NCI-H146 treated with DMSO at 0.1 percent for 48 hours (cell line): ENCODE data around the gene ANKRD31.

Source experiments
- DNase-seq: peaks from one replicate; lab custom pipeline; 2025; ENCODE audit not compliant: unreplicated experiment; lab: John Stamatoyannopoulos, UW

Gene ANKRD31

DNA sequence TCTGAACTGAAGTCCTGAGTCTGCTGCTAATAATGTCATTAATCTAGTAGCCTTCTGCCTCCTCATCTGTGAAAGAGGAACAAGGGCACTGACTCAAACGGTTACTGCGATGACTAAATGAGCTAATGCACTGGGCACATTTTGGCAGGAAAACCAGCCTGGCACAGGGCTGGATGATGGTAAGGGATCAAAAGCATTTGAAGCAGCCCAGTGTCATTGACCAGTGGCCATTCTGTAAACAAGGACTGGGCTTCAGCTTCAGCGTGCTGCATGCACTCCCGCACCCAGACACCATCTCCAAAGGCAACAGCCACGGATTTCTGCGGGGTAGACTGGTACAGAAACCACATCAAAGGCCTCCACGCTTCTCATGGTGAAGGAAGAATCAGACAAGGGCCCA, 192.3 kb downstream of the ANKRD31 start:
- DNase-seq = no peak

- DNase-seq = no peak
These were observed 192.9 kb downstream of the ANKRD31 start for GRCh38 chr5:75043633-75044264.

DNA sequence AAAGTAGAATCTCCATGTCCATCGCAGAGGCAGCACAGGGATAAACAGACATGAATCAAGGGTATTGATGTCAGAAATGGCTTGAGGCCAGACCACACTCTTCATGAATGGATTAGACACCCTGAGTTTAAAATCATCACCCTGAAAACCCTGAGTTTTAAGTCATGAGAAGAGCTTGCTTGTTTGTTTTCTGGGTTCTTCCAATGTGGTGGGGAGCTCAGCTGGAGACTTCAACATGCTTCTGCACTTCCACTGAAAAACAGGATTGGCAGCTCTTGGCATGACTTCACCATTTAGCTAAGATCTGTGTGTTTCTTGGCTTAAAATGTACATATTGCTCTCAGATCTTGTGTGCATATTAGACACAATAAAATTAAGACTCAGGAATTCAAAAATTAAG, 194.2 kb downstream of the ANKRD31 start:
- no peak for DNase-seq

GRCh38 chr5:75040973-75041372, 195.7 kb downstream of the ANKRD31 start:
- DNase-seq = no peak

DNA sequence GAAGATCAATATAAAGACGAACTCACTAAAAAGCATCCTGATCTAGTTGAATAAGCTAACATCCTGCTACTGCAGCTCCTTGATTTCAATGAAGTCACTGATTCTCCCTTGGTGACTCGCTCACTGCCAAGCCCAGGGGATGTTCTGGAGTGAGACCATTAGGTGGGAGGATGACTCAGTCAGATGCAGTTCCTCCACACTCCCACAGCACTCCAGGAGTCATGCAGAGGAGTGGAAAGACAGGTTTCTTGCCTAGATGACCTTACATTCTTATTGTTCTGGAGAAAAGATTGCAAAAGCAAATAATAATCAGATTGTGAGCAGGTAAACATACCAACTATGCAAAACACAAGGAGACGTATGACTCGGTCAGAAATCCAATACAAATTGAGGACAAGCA, 199.6 kb downstream of the ANKRD31 start:
- no peak for DNase-seq

DNA sequence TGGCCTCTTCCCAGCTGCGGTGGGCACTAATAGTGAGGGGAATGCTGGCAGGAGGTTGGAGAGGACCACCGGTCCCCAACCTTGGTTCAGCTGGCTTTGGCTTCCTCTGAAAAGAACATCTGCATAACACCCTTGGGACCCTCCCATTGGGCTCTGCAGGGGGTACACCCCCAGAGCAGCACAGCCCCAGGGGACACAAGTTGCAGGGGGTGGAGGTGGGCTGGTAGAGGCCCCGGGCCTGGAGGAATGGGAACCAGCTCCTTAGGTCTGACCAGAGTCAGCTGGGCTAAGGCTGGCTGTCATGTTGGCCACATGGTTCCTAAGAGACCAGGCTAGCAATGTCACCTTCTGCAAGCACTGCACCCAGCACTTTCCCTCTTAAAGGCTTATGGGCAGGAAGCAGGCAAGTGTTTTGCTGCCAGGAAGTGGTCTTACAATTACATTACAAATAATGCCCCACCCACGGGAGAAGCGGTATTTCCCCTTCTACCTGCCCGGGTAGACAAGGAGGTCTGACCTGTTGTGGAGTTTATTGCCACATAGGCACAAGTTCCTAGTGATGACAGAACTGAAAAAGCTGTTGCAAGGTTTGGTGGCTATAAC, 202.4 kb downstream of the ANKRD31 start:
- no peak for DNase-seq

DNA sequence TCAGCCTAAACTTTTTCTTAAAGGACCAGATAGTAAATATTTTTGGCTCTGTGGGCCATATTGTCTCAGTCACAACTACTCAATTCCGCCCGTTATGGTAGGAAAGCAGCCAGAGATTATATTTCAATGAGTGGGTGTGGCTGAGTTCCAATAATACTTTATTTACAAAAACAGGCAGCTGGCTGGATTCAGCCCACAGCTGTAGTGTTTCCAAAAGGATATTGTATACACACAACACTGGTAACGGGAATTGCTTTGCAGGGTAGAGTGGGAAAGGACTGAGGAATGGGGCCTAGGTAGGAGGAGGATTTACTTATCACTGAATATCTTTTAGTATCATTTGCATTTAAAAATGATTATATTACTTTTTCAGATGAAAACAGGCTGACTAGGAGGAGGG, 205.3 kb downstream of the ANKRD31 start:
- DNase-seq = no peak

DNA sequence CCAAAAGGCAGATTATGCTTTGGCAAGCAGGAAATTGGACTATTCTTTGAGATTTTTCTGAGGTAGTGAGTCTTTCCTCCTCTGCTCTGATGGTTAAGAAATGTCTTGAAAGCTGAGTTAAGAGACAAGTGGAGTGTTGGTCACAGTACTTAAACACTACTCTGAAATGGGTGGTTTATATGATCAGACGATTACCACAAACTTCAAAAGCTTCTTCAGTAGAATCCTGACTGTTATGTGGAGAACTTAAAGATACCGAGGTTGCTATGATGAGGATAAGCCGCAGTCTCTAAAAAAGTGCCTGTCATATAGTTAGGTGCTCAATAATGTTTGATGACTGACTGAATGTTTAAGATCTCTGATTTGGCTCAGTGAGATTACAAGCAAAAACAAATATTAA, 208.6 kb downstream of the ANKRD31 start:
- DNase-seq = no peak

DNA sequence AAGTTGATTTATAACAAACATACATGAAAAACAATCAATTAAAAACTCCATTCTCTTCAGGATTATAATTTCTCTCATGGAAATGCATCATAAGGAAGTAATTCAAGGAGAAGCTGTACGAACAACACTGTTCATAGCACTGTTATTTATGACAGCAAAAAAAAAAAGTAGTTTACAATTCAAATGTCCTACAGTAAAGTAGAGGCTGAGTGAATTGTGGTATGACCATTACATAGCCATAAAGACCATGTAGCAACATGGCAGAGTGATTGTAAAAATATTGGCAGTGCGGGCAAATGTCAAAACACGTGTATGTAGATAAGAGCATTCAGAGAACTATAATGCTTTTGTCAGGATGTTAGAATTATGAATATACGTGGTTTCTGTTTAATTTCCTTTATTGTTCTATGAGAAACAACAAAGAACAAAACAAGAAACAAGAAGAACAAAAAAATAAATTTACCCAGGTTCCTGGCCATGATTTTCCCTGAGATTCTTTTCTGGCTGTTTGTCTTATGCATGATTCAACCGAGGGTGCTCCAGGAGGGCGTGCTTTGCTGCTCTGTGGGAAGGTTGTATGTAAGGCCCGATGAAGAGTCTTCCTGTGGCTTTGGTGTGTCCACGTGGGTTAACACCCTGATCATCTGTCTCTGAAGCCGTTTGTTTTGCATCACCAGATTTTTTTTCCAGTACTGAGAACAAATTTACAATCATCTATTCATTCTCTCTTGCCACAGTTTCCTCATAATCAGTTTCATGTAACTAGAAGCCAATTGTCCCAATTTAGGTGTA, 213.1 kb downstream of the ANKRD31 start:
- DNase-seq = no peak

DNA sequence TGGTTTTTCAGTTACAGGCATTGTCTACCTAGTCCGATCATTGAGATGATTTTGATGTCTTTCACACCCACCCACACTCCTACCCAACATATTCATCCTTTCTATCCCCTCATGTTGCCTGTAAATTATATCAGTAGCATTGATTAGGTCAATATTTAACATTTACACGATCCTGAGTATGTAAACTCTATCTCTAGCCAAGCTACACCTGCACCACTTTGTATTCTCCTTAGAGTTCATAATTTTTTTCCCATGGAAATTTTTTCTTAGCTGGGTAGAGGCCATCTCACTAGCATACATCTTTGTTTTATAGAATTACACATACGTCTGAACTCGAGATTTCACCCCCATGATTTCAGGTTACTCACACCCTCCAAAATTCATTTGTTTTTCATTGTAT, 214.9 kb downstream of the ANKRD31 start:
- DNase-seq = no peak

GRCh38 chr5:75021219-75021618, 215.5 kb downstream of the ANKRD31 start:
- no peak for DNase-seq

- no peak for DNase-seq
These were observed 216.5 kb downstream of the ANKRD31 start for GRCh38 chr5:75020016-75020656.

- no peak for DNase-seq
These were observed 217.7 kb downstream of the ANKRD31 start for GRCh38 chr5:75018805-75019587.
